ENCODE data around the gene ANKRD34A.

GRCh38 chr1:145963265-145964019 lies 933 bp downstream of the ANKRD34A start:
- no peak for TF ChIP-seq CTCF (conservative IDR thresholded peaks at IDR 0.05; ENCODE audit: low read depth, low read length)
- TF ChIP-seq ELK1 (IDR thresholded peaks at IDR 0.05; ENCODE audit: borderline replicate concordance, low read depth, low read length): no peak
- no peak for TF ChIP-seq POLR2A (IDR thresholded peaks at IDR 0.05; ENCODE audit: low read depth, low read length)
- no peak for TF ChIP-seq CHD1 (IDR thresholded peaks at IDR 0.05; ENCODE audit: low read depth, low read length)
- TF ChIP-seq CEBPB (IDR thresholded peaks at IDR 0.05; ENCODE audit: low read depth, low read length): no peak

Data from IMR-90 (cell line).